HepG2 (cell line): Measurements from ENCODE around the gene PPP1R9A. TPM values are rescaled to one million over a fixed set of nuclear protein-coding genes. Genes with fewer than 3 reads are reported as not detected.

Source experiments
- ATAC-seq: fragments of 200-7000 bp; cut with Tn5 transposase; 3 replicates; pipeline ENCODE4 v1.9.1; 2020; ENCODE audit warnings: mild to moderate bottlenecking, moderate library complexity
- BruUV-seq: library from RNA; stranded (reverse); fragments of 400-500 nt; replicated peaks from 2 replicates; lab custom pipeline; 2021; lab: Mats Ljungman, UMichigan
- CTCF ChIA-PET: fragments of 300-600 bp; formaldehyde crosslinking; extraction: SDS; loops from one replicate; lab custom pipeline; 2021; ENCODE audit warnings: low total read pairs, inconsistent platforms, low intra/inter-chr PET ratio; lab: Yijun Ruan, JAX
- POLR2A ChIA-PET: fragments of 350-600 bp; sonication (Branson Sonifier 250); formaldehyde crosslinking; loops from one replicate; lab custom pipeline; 2020; ENCODE audit warnings: antibody characterized with exemption, inconsistent platforms; lab: Yijun Ruan, JAX
- DNase-seq: peaks from one replicate; pipeline ENCODE4 v3.0.0-alpha.2; 2015; ENCODE audit warnings: low spot score
- FAIRE-seq: peaks from 3 replicates; lab custom pipeline; 2011; peaks lifted over from hg19 to GRCh38; lab: Jason Lieb, UNC
- H2AFZ ChIP-seq: one replicate; pipeline ENCODE4 v1.6.1; 2011; ENCODE audit warnings: low read length, inconsistent platforms
- H3K27ac ChIP-seq: fragments of 300-600 bp; 3 replicates; pipeline ENCODE4 v1.8.0; 2011; ENCODE audit warnings: mixed run types, mild to moderate bottlenecking, mixed read lengths, low read length, inconsistent platforms; ENCODE audit not compliant: insufficient read depth; ENCODE audit errors: extremely low read length
- H3K27me3 ChIP-seq, 2 experiments: fragments of 200-600 bp in 1 of 2; 2 replicates in 1 of 2; 3 replicates in 1 of 2; pipeline versions ENCODE4 v1.6.0 to v1.8.0; 2011; ENCODE audit warnings: low read length in 2 of 2, mild to moderate bottlenecking in 2 of 2, moderate library complexity in 2 of 2, inconsistent platforms in 1 of 2; ENCODE audit not compliant: insufficient read depth in 2 of 2, control insufficient read depth in 1 of 2
- H3K36me3 ChIP-seq, 2 experiments: fragments of 200-600 bp in 1 of 2; replicated peaks in 1 of 2; 2 replicates in 1 of 2; 3 replicates in 1 of 2; pipeline versions ENCODE4 v1.5.1 to v1.8.0; 2011; ENCODE audit warnings: low read length in 2 of 2, inconsistent platforms in 1 of 2; ENCODE audit not compliant: insufficient read depth in 2 of 2, control insufficient read depth in 1 of 2
- H3K4me1 ChIP-seq: 2 replicates; pipeline ENCODE4 v1.5.1; 2012; ENCODE audit warnings: low read length, inconsistent platforms; ENCODE audit not compliant: insufficient read depth
- H3K4me2 ChIP-seq: 2 replicates; pipeline ENCODE4 v1.6.0; 2011; ENCODE audit warnings: low read depth, low read length, inconsistent platforms
- H3K4me3 ChIP-seq, 3 experiments: fragments of 200-600 bp in 1 of 3; sonication (generic), shearing (Covaris generic) in 1 of 3; replicated peaks in 1 of 3; 2 replicates each; pipeline ENCODE4 v1.5.1; 2011 to 2016; ENCODE audit warnings: low read length in 3 of 3, inconsistent platforms in 2 of 3, low read depth in 2 of 3, mild to moderate bottlenecking in 2 of 3, control low read depth in 1 of 3, mixed read lengths in 1 of 3; ENCODE audit not compliant: insufficient read depth in 1 of 3
- H3K79me2 ChIP-seq: one replicate; pipeline ENCODE4 v1.6.1; 2011; ENCODE audit warnings: low read length, inconsistent platforms; ENCODE audit not compliant: insufficient read depth
- H3K9ac ChIP-seq: 2 replicates; pipeline ENCODE4 v1.6.0; 2011; ENCODE audit warnings: mild to moderate bottlenecking, low read depth, low read length, inconsistent platforms; ENCODE audit not compliant: insufficient read depth
- H3K9me3 ChIP-seq: 2 replicates; pipeline ENCODE4 v1.5.1; 2012; ENCODE audit warnings: mild to moderate bottlenecking, low read length
- H4K20me1 ChIP-seq: 2 replicates; pipeline ENCODE4 v1.6.0; 2011; ENCODE audit warnings: inconsistent platforms, mild to moderate bottlenecking, low read length, moderate library complexity; ENCODE audit not compliant: insufficient read depth
- CHD2 ChIP-seq: IDR thresholded peaks from 2 replicates; pipeline ENCODE4 v1.6.1; 2011; ENCODE audit warnings: low read depth, low read length, improper control_type of control experiment
- GRHL1 ChIP-seq: sonication (generic); formaldehyde crosslinking; conservative IDR thresholded peaks from 2 replicates; pipeline ENCODE4 v1.8.0; 2022; ENCODE audit warnings: missing genetic modification reagents
- PRMT3 ChIP-seq: sonication (generic); formaldehyde crosslinking; IDR thresholded peaks from 2 replicates; pipeline ENCODE4 v1.8.1; 2022; ENCODE audit warnings: low read depth, mild to moderate bottlenecking, moderate library complexity, missing genetic modification reagents, borderline replicate concordance
- SAFB2 ChIP-seq: sonication (generic); formaldehyde crosslinking; IDR thresholded peaks from 2 replicates; pipeline ENCODE4 v1.5.1; 2020; ENCODE audit warnings: missing genetic modification reagents, low read depth, mild to moderate bottlenecking, borderline replicate concordance
- SMAD9 ChIP-seq: sonication (generic); formaldehyde crosslinking; IDR thresholded peaks from 2 replicates; pipeline ENCODE4 v1.5.1; 2020; ENCODE audit warnings: mild to moderate bottlenecking, missing genetic modification reagents
- ZBTB33 ChIP-seq: sonication (generic); formaldehyde crosslinking; IDR thresholded peaks from 2 replicates; pipeline ENCODE4 v1.4.0; 2020; ENCODE audit warnings: missing genetic modification reagents
- ZNF18 ChIP-seq: sonication (generic); formaldehyde crosslinking; IDR thresholded peaks from 2 replicates; pipeline ENCODE4 v1.8.0; 2022; ENCODE audit warnings: mild to moderate bottlenecking, missing genetic modification reagents; ENCODE audit not compliant: insufficient replicate concordance
- ZNF513 ChIP-seq: sonication (generic); formaldehyde crosslinking; conservative IDR thresholded peaks from 2 replicates; pipeline ENCODE4 v1.5.0; 2020; ENCODE audit warnings: missing genetic modification reagents
- ZZZ3 ChIP-seq: sonication (generic); formaldehyde crosslinking; IDR thresholded peaks from 2 replicates; pipeline ENCODE4 v1.4.0; 2020; ENCODE audit warnings: missing genetic modification reagents, mild to moderate bottlenecking, borderline replicate concordance
- WGBS: methylation state at CpG from one replicate; pipeline ENCODE4 v1.1.6; 2017; ENCODE audit warnings: low lambda C conversion rate; 5-methylcytosine and 5-hydroxymethylcytosine counted together
- in situ Hi-C: cut with HindIII; loops from 2 replicates; pipeline ENCODE4 v1.10.0; 2017; ENCODE audit warnings: low pct_unique_long_range_greater_than_20kb; ENCODE audit not compliant: extremely low pct_ligation_motif_present
- intact Hi-C: fragments of 100-400 bp; cut with micrococcal nuclease; formaldehyde crosslinking; loops from one replicate; pipeline ENCODE4 v1.10.0; 2022; ENCODE audit not compliant: unreplicated experiment
- polyA plus RNA-seq, 8 experiments: library from polyadenylated mRNA; depleted of rRNA in 3 of 8; stranded (reverse) in 7 of 8; unstranded in 1 of 8; fragments of >200 nt; fragmentation: Illumina TruSeq in 4 of 8; extraction: Trizol in 4 of 8; gene quantifications; 2 replicates each; pipeline versions ENCODE4 v1.2.1 to v1.2.3, GENCODE V29; 2011 to 2016; ENCODE audit warnings: low read depth in 4 of 8, missing spikeins in 1 of 8, mixed read lengths in 1 of 8; ENCODE audit not compliant: insufficient read depth in 1 of 8
- total RNA-seq, 5 experiments: library from RNA; depleted of rRNA; stranded (reverse); fragments of >200 nt; fragmentation: Illumina TruSeq; extraction: Trizol; gene quantifications; 2 replicates each; pipeline ENCODE4 v1.2.3, GENCODE V29; 2016; ENCODE audit warnings: low read depth in 1 of 5

The PPP1R9A gene
- total and polyA plus RNA-seq, 2 of the 13 experiments (the other 11 are each of a cell fraction or from before 2014, with no cell fraction given): 11.4 to 31.9 TPM

- no peak for DNase-seq
- no TSS peak for BruUV-seq
- Histone ChIP-seq H2AFZ (no peak overlapping the region), H3K4me2 (no peak overlapping the region), H3K36me3 (peaks cover 0 to 2% of the 10 kb centered on the region in 2 experiments; a peak in 3 of 5 replicates), H3K9ac (no peak overlapping the region), H4K20me1 (no peaks in the 10 kb centered on the region), H3K4me1 (no peaks in the 10 kb centered on the region), H3K4me3 (no peak overlapping the region), H3K27me3 (no peaks in the 10 kb centered on the region), H3K79me2 (no peaks in the 10 kb centered on the region), H3K9me3 (no peaks in the 10 kb centered on the region), H3K27ac (no peak overlapping the region)
- TF ChIP-seq ZBTB33 (no peak), PRMT3 (CRISPR knock-in tag) (no peak), SMAD9 (no peak), ZZZ3 (CRISPR knock-in tag) (no peak), GRHL1 (no peak), ZNF513 (CRISPR knock-in tag) (no peak), CHD2 (no peak), ZNF18 (no peak), SAFB2 (CRISPR knock-in tag) (no peak)
- in situ Hi-C loops: no loop called here
- ChIA-PET CTCF (no interaction called here), POLR2A (no interaction called here)
- 96% methylated on average over 1 of the region's 1 CpG for WGBS
- ATAC-seq: no peak
- intact Hi-C loops: loop anchor here (10.0 kb wide), 1 partner anchor 761 kb away; no protein-coding TSS in a partner anchor
- no peak for FAIRE-seq
Measured at GRCh38 chr7:95205665-95206225, 298.4 kb downstream of the PPP1R9A start.
